Cardiac muscle cell (in vitro differentiated cells and primary cell): ENCODE measurements around the gene NDFIP2. TPM values are rescaled to one million over a fixed set of nuclear protein-coding genes. Genes with fewer than 3 reads are reported as not detected.

Source experiments
- DNase-seq, 2 donors: peaks; one replicate each; pipeline versions ENCODE4 v3.0.0 to v3.0.0-alpha.2; 2010 to 2017; ENCODE audit warnings: low read depth in 1 of 2, low spot score in 1 of 2
- H3K27ac ChIP-seq: fragments of 200-600 bp; sonication (generic); 2 replicates; pipeline ENCODE4 v1.5.1; 2016
- H3K27me3 ChIP-seq: fragments of 200-600 bp; sonication (generic); 2 replicates; pipeline ENCODE4 v1.6.0; 2016; ENCODE audit warnings: control low read depth
- H3K36me3 ChIP-seq: fragments of 200-600 bp; sonication (generic); 2 replicates; pipeline ENCODE4 v1.5.1; 2016; ENCODE audit warnings: control low read depth
- H3K4me1 ChIP-seq: fragments of 200-600 bp; sonication (generic); 2 replicates; pipeline ENCODE4 v1.8.1; 2017; ENCODE audit warnings: low read depth, mild to moderate bottlenecking, mixed run types
- H3K4me3 ChIP-seq: fragments of 200-600 bp; sonication (generic); 2 replicates; pipeline ENCODE4 v1.5.1; 2016; ENCODE audit warnings: mild to moderate bottlenecking
- H3K9me3 ChIP-seq: fragments of 200-600 bp; sonication (generic); 2 replicates; pipeline ENCODE4 v1.5.1; 2017; ENCODE audit warnings: low read depth, mild to moderate bottlenecking, control low read depth
- CTCF ChIP-seq: IDR thresholded peaks from 2 replicates; pipeline ENCODE4 v1.5.1; 2012; ENCODE audit warnings: low read depth, mild to moderate bottlenecking, low read length
- polyA plus RNA-seq: library from polyadenylated mRNA; unstranded; fragments of >200 nt; fragmentation: Nextera tagmentation; extraction: Ambion mirVana; gene quantifications from 2 replicates; pipeline ENCODE4 v1.2.1, GENCODE V29; 2016
- total RNA-seq: library from RNA; depleted of rRNA; stranded (reverse); fragments of >200 nt; gene quantifications from 2 replicates; pipeline ENCODE4 v1.2.3, GENCODE V29; 2016

NDFIP2 gene
- total and polyA plus RNA-seq, 2 experiments from 2014 or later: 26.8 to 37.3 TPM

DNA sequence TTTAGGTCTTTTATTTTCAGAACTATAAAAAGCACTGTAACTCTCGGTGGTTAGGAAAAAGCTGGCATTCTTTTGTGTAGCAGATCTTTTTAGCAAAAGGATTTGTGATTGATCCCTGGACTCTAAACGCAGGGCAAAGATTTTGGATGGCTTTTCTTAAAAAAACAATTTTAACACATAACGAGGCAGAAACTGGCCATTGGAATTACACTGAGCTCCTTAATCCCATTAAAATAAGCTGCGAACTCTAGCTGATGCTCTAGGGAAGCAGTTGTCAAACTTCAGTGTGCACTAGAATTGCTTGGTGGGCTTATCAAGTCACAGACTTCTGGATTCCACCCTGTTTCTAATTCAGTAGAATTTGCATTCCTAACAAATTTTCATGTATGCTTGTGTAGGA, 33.8 kb upstream of the NDFIP2 start:
- no peak for DNase-seq
- Histone ChIP-seq H3K27ac (no peak overlapping the region), H3K4me3 (no peak overlapping the region), H3K9me3 (no peaks in the 10 kb centered on the region), H3K27me3 (no peaks in the 10 kb centered on the region), H3K4me1 (no peaks in the 10 kb centered on the region), H3K36me3 (no peaks in the 10 kb centered on the region)
- TF ChIP-seq CTCF: no peak

DNA sequence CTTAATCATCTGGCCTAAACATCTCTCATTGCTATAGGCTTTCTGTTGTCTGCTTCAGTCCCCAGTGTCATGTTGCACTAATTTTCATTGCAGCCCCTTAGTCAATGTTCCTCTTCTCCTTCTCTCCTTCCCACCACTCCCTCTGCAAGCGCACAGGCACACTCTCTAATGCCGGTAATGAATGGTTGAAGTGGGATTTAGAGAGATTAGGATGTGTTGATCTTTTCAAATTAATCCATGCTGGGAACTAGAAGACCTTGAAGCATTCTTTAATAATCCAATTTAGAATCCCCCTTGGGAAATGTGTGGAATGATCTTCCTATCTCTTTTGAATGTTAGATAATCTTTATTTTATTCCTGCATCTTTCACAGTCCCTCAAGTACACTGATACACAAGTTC, 33.2 kb upstream of the NDFIP2 start:
- H3K9me3 ChIP-seq: no peaks in the 10 kb centered on the region
- no peaks in the 10 kb centered on the region for H3K36me3 ChIP-seq
- H3K4me1 ChIP-seq: no peaks in the 10 kb centered on the region
- no peak overlapping the region for H3K4me3 ChIP-seq
- no peaks in the 10 kb centered on the region for H3K27me3 ChIP-seq
- no peak for DNase-seq
- TF ChIP-seq CTCF: no peak
- no peak overlapping the region for H3K27ac ChIP-seq

GRCh38 chr13:79448413-79448812, 32.5 kb upstream of the NDFIP2 start:
- H3K36me3 ChIP-seq: no peaks in the 10 kb centered on the region
- peak in 1 of 2 donors; percentile 7 for DNase-seq
- no peak overlapping the region for H3K27ac ChIP-seq
- no peaks in the 10 kb centered on the region for H3K4me1 ChIP-seq
- no peaks in the 10 kb centered on the region for H3K27me3 ChIP-seq
- no peak overlapping the region for H3K4me3 ChIP-seq
- no peak for TF ChIP-seq CTCF
- H3K9me3 ChIP-seq: no peaks in the 10 kb centered on the region

- Histone ChIP-seq H3K27me3 (no peaks in the 10 kb centered on the region), H3K36me3 (no peaks in the 10 kb centered on the region), H3K27ac (no peak overlapping the region), H3K4me3 (no peak overlapping the region), H3K4me1 (no peaks in the 10 kb centered on the region), H3K9me3 (no peaks in the 10 kb centered on the region)
- no peak for TF ChIP-seq CTCF
- no peak for DNase-seq
Measured at GRCh38 chr13:79450110-79450509, 30.8 kb upstream of the NDFIP2 start.

- H3K27me3 ChIP-seq: no peaks in the 10 kb centered on the region
- TF ChIP-seq CTCF: no peak
- no peak overlapping the region for H3K4me3 ChIP-seq
- no peaks in the 10 kb centered on the region for H3K4me1 ChIP-seq
- H3K27ac ChIP-seq: no peak overlapping the region
- no peaks in the 10 kb centered on the region for H3K9me3 ChIP-seq
- peak in 1 of 2 donors; percentile 89 for DNase-seq
- H3K36me3 ChIP-seq: no peaks in the 10 kb centered on the region
Measured at GRCh38 chr13:79451500-79451962, 29.4 kb upstream of the NDFIP2 start.

GRCh38 chr13:79452239-79452913, 28.6 kb upstream of the NDFIP2 start:
- H3K4me3 ChIP-seq: no peak overlapping the region
- no peaks in the 10 kb centered on the region for H3K4me1 ChIP-seq
- no peaks in the 10 kb centered on the region for H3K27me3 ChIP-seq
- H3K9me3 ChIP-seq: no peaks in the 10 kb centered on the region
- no peaks in the 10 kb centered on the region for H3K36me3 ChIP-seq
- H3K27ac ChIP-seq: no peak overlapping the region
- no peak for DNase-seq
- TF ChIP-seq CTCF: no peak
